ENCODE data around the gene GPR162.

- TF ChIP-seq CTCF (IDR thresholded peaks at IDR 0.05): no peak
- TF ChIP-seq POLR2A (IDR thresholded peaks at IDR 0.05): no peak
Observed at GRCh38 chr12:6796576-6796975, 25.0 kb upstream of the GPR162 start.

Measured in esophagus squamous epithelium (tissue), 4 donors.